Activated T-helper 1 cell treated with anti-CD3 and anti-CD28 coated beads, Interleukin-12 subunit alpha, Interleukin-12 subunit beta, Interleukin-2, Interleukin-4 antibody, amounts not matched to agents 30 ng/mL and 10 ng/mL and 1 ng/mL, durations not matched to agents 14 hours and 24 hours and 36 hours (primary cell): ENCODE measurements around the gene CSRP2. TPM values are rescaled to one million over a fixed set of nuclear protein-coding genes. Genes with fewer than 3 reads are reported as not detected.

ENCODE experiments used
- DNase-seq: peaks from one replicate; pipeline ENCODE4 v3.0.0; 2021; ENCODE audit warnings: low spot score
- H3K27ac Mint-ChIP-seq: one replicate; pipeline ENCODE4 v1.8.0; 2021; ENCODE audit warnings: mild to moderate bottlenecking, mixed read lengths
- H3K27me3 Mint-ChIP-seq: one replicate; pipeline ENCODE4 v1.8.0; 2022; ENCODE audit warnings: mild to moderate bottlenecking, moderate library complexity, mixed read lengths; ENCODE audit not compliant: insufficient read depth
- H3K36me3 Mint-ChIP-seq: one replicate; pipeline ENCODE4 v1.8.0; 2021; ENCODE audit warnings: low read depth, mixed read lengths
- H3K4me1 Mint-ChIP-seq: one replicate; pipeline ENCODE4 v1.8.0; 2021; ENCODE audit warnings: low read depth, mixed read lengths
- H3K4me3 Mint-ChIP-seq: one replicate; pipeline ENCODE4 v1.8.0; 2021; ENCODE audit warnings: mild to moderate bottlenecking, moderate library complexity, mixed read lengths
- H3K9me3 Mint-ChIP-seq: one replicate; pipeline ENCODE4 v1.8.0; 2021; ENCODE audit warnings: mixed read lengths
- intact Hi-C: fragments of 100-400 bp; cut with micrococcal nuclease; formaldehyde crosslinking; loops from one replicate; pipeline ENCODE4 v1.15.1; 2024
- total RNA-seq: library from RNA; stranded (reverse); gene quantifications from 2 replicates; pipeline ENCODE4 v1.2.3, GENCODE V29; 2022

The CSRP2 gene
- total RNA-seq, 1 donor from 2014 or later, result 0.36 TPM

GRCh38 chr12:76883151-76883550 lies 4.3 kb upstream of the CSRP2 start:
- no peaks in the 10 kb centered on the region for H3K36me3 Mint-ChIP-seq
- no peak overlapping the region for H3K27ac Mint-ChIP-seq
- peaks cover 43% of the 10 kb centered on the region for H3K27me3 Mint-ChIP-seq
- intact Hi-C loops, result no loop called here
- no peak for DNase-seq
- peaks cover 11% of the 10 kb centered on the region for H3K4me1 Mint-ChIP-seq
- no peak overlapping the region for H3K4me3 Mint-ChIP-seq
- no peaks in the 10 kb centered on the region for H3K9me3 Mint-ChIP-seq

GRCh38 chr12:76882367-76882766 lies 3.5 kb upstream of the CSRP2 start:
- Mint-ChIP-seq H3K36me3 (no peaks in the 10 kb centered on the region), H3K4me3 (no peak overlapping the region), H3K4me1 (peaks cover 15% of the 10 kb centered on the region), H3K27me3 (peaks cover 49% of the 10 kb centered on the region), H3K27ac (no peak overlapping the region), H3K9me3 (no peaks in the 10 kb centered on the region)
- intact Hi-C loops, result no loop called here
- no peak for DNase-seq

- no peaks in the 10 kb centered on the region for H3K9me3 Mint-ChIP-seq
- intact Hi-C loops, result no loop called here
- H3K4me3 Mint-ChIP-seq, result no peak overlapping the region
- no peak for DNase-seq
- peaks cover 15% of the 10 kb centered on the region for H3K4me1 Mint-ChIP-seq
- H3K27me3 Mint-ChIP-seq, result peaks cover 58% of the 10 kb centered on the region
- H3K36me3 Mint-ChIP-seq, result no peaks in the 10 kb centered on the region
- H3K27ac Mint-ChIP-seq, result no peak overlapping the region
Measured at GRCh38 chr12:76881142-76881541, 2.3 kb upstream of the CSRP2 start.

- Mint-ChIP-seq H3K4me1 (peaks cover 15% of the 10 kb centered on the region), H3K4me3 (peak overlapping the region; percentile 81), H3K36me3 (no peaks in the 10 kb centered on the region), H3K9me3 (no peaks in the 10 kb centered on the region), H3K27ac (no peak overlapping the region), H3K27me3 (peaks cover 58% of the 10 kb centered on the region)
- no peak for DNase-seq
- intact Hi-C loops, result no loop called here
Measured at GRCh38 chr12:76880519-76881023, 1.8 kb upstream of the CSRP2 start.

- Mint-ChIP-seq H3K4me1 (peaks cover 15% of the 10 kb centered on the region), H3K4me3 (peak overlapping the region; percentile 81), H3K36me3 (no peaks in the 10 kb centered on the region), H3K9me3 (no peaks in the 10 kb centered on the region), H3K27me3 (peaks cover 58% of the 10 kb centered on the region), H3K27ac (no peak overlapping the region)
- intact Hi-C loops, result loop anchor here (1.0 to 10.0 kb wide), 3 partner anchors 116 to 187 kb away; partner anchors contain the start of genes E2F7 and ZDHHC17
- no peak for DNase-seq
Measured at GRCh38 chr12:76879710-76880518, 1.1 kb upstream of the CSRP2 start.

- Mint-ChIP-seq H3K27me3 (peaks cover 58% of the 10 kb centered on the region), H3K36me3 (no peaks in the 10 kb centered on the region)
- intact Hi-C loops, result loop anchor here (5.0 to 10.0 kb wide), 2 partner anchors 137 to 189 kb away; partner anchors contain the start of gene E2F7
Measured at GRCh38 chr12:76878099-76878898, 520 bp downstream of the CSRP2 start.

GRCh38 chr12:76876696-76877229 lies 2.1 kb downstream of the CSRP2 start:
- intact Hi-C loops, result loop anchor here (5.0 to 10.0 kb wide), 2 partner anchors 138 to 191 kb away; partner anchors contain the start of gene E2F7
- Mint-ChIP-seq H3K36me3 (no peaks in the 10 kb centered on the region), H3K4me1 (peaks cover 15% of the 10 kb centered on the region), H3K4me3 (no peak overlapping the region), H3K9me3 (no peaks in the 10 kb centered on the region), H3K27me3 (peaks cover 45% of the 10 kb centered on the region), H3K27ac (no peak overlapping the region)
- DNase-seq, result no peak

More at GRCh38 chr12:76878099-76878898, 520 bp downstream of the CSRP2 start:
- no peak for DNase-seq
- Mint-ChIP-seq H3K27ac (peak overlapping the region; percentile 27), H3K4me3 (peak overlapping the region; percentile 91), H3K9me3 (no peaks in the 10 kb centered on the region), H3K4me1 (peaks cover 15% of the 10 kb centered on the region)

GRCh38 chr12:76874491-76875190 lies 4.2 kb downstream of the CSRP2 start:
- no peaks in the 10 kb centered on the region for H3K36me3 Mint-ChIP-seq
- H3K27ac Mint-ChIP-seq, result no peak overlapping the region
- intact Hi-C loops, result loop anchor here (5.0 to 10.0 kb wide), 2 partner anchors 140 to 193 kb away; partner anchors contain the start of gene E2F7
- peaks cover 31% of the 10 kb centered on the region for H3K27me3 Mint-ChIP-seq
- H3K4me1 Mint-ChIP-seq, result peaks cover 13% of the 10 kb centered on the region
- H3K9me3 Mint-ChIP-seq, result no peaks in the 10 kb centered on the region
- no peak for DNase-seq
- H3K4me3 Mint-ChIP-seq, result no peak overlapping the region

- no peak for DNase-seq
- intact Hi-C loops, result loop anchor here (10.0 kb wide), 1 partner anchor 141 kb away; no protein-coding TSS in a partner anchor
- Mint-ChIP-seq H3K36me3 (no peaks in the 10 kb centered on the region), H3K4me1 (peaks cover 9% of the 10 kb centered on the region), H3K27ac (no peak overlapping the region), H3K9me3 (no peaks in the 10 kb centered on the region), H3K4me3 (no peak overlapping the region), H3K27me3 (peaks cover 27% of the 10 kb centered on the region)
Measured at GRCh38 chr12:76874027-76874426, 4.8 kb downstream of the CSRP2 start.

- peaks cover 17% of the 10 kb centered on the region for H3K27me3 Mint-ChIP-seq
- intact Hi-C loops, result loop anchor here (10.0 kb wide), 1 partner anchor 142 kb away; no protein-coding TSS in a partner anchor
- H3K36me3 Mint-ChIP-seq, result no peaks in the 10 kb centered on the region
- H3K27ac Mint-ChIP-seq, result no peak overlapping the region
- DNase-seq, result no peak
- no peak overlapping the region for H3K4me3 Mint-ChIP-seq
- H3K9me3 Mint-ChIP-seq, result no peaks in the 10 kb centered on the region
- H3K4me1 Mint-ChIP-seq, result peaks cover under 1% of the 10 kb centered on the region
Measured at GRCh38 chr12:76872415-76872814, 6.4 kb downstream of the CSRP2 start.

- Mint-ChIP-seq H3K27me3 (peaks cover 11% of the 10 kb centered on the region), H3K27ac (no peak overlapping the region), H3K4me1 (no peaks in the 10 kb centered on the region), H3K36me3 (no peaks in the 10 kb centered on the region), H3K9me3 (no peaks in the 10 kb centered on the region), H3K4me3 (no peak overlapping the region)
- DNase-seq, result no peak
- intact Hi-C loops, result loop anchor here (10.0 kb wide), 1 partner anchor 143 kb away; no protein-coding TSS in a partner anchor
Measured at GRCh38 chr12:76871742-76872141, 7.1 kb downstream of the CSRP2 start.

- intact Hi-C loops, result loop anchor here (10.0 kb wide), 1 partner anchor 144 kb away; no protein-coding TSS in a partner anchor
- peaks cover 4% of the 10 kb centered on the region for H3K27me3 Mint-ChIP-seq
- H3K36me3 Mint-ChIP-seq, result no peaks in the 10 kb centered on the region
- no peaks in the 10 kb centered on the region for H3K4me1 Mint-ChIP-seq
- no peak for DNase-seq
- no peak overlapping the region for H3K27ac Mint-ChIP-seq
- H3K9me3 Mint-ChIP-seq, result no peaks in the 10 kb centered on the region
- no peak overlapping the region for H3K4me3 Mint-ChIP-seq
Measured at GRCh38 chr12:76871082-76871481, 7.7 kb downstream of the CSRP2 start.
